GM12873 (cell line): ENCODE results near the gene NRSN2.

ENCODE experiments used
- TF ChIP-seq, protein P1 (sequence below): IDR thresholded peaks from 2 replicates; pipeline ENCODE4 v1.5.1; 2012; ENCODE audit warnings: low read depth, mild to moderate bottlenecking, moderate library complexity, low read length, control low read depth; ENCODE audit not compliant: insufficient read depth; ENCODE audit errors: missing control alignments

NRSN2 gene

DNA sequence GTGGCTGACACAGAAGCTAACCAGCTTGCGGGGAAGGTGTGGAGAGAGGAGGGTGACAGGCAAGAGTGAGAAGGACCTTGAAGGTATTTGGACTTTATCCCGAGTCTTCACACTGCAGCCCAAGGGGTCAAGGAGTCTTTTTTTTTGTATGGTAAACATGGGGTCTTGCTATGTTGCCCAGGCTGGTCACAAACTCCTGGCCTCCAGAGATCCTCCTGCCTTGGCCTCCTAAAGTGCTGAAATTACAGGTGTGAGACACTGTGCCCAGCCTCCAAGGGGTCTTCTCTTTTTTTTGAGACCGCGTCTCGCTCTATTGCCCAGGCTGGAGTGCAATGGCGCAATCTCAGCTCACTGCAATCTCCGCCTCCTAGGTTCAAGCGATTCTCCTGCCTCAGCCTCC is 12.3 kb upstream of the NRSN2 start:
- TF ChIP-seq, protein P1, sequence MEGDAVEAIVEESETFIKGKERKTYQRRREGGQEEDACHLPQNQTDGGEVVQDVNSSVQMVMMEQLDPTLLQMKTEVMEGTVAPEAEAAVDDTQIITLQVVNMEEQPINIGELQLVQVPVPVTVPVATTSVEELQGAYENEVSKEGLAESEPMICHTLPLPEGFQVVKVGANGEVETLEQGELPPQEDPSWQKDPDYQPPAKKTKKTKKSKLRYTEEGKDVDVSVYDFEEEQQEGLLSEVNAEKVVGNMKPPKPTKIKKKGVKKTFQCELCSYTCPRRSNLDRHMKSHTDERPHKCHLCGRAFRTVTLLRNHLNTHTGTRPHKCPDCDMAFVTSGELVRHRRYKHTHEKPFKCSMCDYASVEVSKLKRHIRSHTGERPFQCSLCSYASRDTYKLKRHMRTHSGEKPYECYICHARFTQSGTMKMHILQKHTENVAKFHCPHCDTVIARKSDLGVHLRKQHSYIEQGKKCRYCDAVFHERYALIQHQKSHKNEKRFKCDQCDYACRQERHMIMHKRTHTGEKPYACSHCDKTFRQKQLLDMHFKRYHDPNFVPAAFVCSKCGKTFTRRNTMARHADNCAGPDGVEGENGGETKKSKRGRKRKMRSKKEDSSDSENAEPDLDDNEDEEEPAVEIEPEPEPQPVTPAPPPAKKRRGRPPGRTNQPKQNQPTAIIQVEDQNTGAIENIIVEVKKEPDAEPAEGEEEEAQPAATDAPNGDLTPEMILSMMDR, result no peak

DNA sequence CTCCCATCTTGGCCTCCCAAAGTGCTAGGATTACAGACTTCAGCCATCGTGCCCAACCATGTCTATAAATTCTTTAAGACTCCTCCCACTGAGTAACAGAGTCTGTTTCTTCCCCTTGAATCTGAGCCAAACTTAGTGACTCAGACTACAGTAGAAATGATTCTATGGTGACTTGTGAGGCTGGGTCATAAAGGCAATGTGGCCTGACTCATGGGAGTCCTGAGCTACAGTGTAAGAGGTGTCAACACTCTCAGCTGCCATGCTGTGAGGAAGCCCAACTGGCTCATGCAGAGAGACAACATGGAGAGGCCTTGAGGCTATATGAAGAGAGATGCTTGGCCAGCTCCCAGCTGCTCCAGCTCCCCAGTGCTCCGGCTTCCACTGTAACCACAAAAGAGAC is 5.2 kb upstream of the NRSN2 start:
- TF ChIP-seq, protein P1, result no peak

DNA sequence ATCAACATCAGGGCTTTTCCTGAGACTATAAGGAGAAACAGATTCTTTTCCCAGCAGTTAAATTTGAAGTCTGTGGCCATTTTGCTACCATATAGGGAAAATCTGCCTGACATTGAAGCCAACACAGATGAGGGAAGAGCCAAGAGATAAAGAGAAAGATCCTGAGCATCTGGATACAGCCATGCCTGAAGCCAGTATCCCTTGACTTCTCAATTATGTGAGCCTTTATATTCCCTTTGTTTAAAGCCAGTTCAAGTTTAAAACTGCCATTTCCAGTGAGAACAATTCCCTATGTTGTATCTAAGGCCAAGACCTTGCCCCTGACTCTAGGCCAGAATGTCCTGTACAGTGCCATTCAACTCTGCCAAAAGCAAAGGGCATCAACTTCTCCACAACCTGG is 3.8 kb upstream of the NRSN2 start:
- TF ChIP-seq, protein P1, result no peak

DNA sequence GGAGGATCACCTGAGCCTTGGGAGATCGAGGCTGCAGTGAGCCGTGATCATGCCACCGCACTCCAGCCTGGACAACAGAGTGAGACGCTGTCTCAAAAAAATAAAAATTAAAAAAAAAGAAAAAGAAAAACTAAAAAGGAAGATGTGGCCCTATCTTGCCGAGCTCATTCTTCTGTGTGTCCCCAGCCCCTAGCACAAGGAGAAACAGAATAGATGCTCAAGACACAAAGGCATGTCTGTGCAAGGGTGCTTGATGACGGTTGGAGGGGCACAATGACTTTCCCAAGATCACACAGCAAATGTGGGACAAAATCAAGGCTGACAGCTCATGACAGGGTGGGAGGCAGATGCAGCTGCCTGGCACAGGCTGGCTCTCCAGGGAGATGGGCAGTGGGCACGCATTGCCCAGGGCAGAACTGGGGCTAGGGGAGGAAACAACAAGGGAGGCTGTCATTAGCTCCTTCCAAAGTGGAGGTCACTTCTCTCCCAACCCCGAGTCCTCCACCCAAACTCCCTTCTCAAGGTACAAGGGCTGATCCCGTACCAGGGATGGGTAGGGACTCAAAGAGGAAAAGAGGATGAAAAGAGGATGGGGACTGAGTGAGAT is 775 bp upstream of the NRSN2 start:
- TF ChIP-seq, protein P1, result no peak

DNA sequence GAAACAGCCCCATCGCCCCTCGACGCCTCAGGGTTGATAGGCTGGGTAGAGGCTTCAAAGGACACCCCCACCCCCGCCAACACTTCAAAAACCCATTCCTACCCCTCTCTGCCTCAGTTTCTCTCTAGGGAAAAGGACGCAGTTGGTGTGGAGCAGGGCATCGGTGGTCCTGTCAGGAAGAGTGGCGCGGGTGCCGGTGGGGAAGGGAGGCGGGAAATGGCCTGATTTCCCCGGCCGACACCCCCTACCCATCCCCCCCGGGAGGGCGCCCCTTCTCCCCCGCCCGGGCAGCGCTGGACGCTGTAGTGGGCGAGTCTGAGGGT is 367 bp downstream of the NRSN2 start:
- TF ChIP-seq, protein P1, result no peak

DNA sequence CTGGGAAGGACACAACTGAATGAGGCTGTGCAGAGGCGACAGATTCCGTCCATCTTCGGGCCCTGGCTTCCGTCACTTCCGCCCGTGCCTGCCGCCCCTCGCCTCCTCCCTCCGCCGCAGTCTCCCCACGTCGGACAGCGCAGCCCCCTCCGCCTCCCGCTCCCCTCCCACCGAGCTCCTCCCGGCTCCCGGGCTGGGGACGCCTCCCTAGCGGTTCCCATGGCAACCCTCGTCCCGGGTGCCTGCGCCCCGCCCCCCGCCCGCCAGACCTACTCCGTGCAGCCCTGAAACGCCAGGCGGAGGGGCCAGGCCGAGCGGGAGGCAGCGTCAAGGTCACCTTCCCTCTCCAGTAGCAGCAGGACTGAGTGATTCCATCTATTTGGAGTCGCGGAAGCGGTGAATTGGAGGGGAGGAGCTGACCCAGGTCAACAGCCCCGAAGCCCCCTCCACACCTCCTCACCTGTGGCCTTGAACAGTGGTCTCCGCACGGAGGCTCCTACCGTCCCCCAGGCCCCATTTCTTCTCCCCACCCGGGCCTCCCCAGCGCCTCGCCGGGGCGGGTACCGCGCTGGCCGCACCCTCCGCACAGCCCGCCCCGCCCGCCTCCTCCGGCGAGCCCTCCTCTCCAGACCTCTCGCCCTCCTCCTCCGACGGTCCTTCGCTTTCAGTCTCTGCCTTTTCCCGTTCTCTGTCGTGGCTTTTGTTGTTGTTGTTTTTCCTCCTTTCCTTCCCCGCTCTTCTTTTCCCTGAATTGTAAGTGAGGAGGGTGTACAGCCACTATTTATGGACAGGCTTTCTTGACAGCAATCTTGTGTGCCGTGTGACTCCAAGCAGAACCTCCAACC is 951 bp downstream of the NRSN2 start:
- TF ChIP-seq, protein P1, result no peak

DNA sequence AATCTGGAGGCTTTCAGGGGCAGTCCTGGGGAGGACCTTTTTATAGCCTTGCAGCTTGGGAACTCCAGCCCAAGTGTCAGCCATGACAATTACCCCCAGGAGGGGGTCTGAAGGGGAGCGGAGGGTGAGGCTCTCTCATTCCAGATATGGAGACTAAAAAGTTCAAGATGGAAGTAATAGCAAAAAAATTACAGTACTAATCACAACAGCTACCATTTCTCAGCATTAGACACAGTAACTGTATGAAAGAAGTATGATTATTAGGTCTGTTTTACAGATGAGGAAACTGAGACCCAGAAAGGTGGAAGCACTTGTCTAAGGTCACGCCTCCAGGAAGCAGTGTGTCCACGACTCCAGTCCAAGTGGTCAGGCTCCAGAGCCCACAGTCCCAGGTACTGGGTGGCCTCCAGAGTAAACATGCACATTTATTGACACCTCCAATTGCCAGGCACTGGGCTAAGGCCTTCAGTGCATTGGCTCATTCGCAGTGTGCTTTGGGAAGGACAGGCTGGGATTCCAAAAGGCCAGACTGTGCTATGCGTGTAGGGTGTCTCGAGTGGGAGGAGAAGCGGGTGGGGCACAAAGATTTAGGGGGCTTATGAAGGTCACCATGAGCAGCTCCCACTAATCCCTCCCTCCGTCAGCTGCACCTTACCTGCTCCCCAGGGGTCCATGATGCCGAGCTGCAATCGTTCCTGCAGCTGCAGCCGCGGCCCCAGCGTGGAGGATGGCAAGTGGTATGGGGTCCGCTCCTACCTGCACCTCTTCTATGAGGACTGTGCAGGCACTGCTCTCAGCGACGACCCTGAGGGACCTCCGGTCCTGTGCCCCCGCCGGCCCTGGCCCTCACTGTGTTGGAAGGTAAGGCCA is 2.3 kb downstream of the NRSN2 start:
- TF ChIP-seq, protein P1, result no peak
